GM18505 (cell line): ENCODE results near the gene CACNB4.

Experiments used
- ATAC-seq: cut with Tn5 transposase; IDR thresholded peaks from one replicate; pipeline ENCODE4 v1.9.1; 2021; ENCODE audit not compliant: unreplicated experiment
- POLR2A ChIP-seq: IDR thresholded peaks from 4 replicates; pipeline ENCODE4 v1.6.1; 2011; ENCODE audit warnings: borderline replicate concordance; ENCODE audit not compliant: insufficient read depth, insufficient read length; ENCODE audit errors: extremely low read depth

Gene CACNB4

DNA sequence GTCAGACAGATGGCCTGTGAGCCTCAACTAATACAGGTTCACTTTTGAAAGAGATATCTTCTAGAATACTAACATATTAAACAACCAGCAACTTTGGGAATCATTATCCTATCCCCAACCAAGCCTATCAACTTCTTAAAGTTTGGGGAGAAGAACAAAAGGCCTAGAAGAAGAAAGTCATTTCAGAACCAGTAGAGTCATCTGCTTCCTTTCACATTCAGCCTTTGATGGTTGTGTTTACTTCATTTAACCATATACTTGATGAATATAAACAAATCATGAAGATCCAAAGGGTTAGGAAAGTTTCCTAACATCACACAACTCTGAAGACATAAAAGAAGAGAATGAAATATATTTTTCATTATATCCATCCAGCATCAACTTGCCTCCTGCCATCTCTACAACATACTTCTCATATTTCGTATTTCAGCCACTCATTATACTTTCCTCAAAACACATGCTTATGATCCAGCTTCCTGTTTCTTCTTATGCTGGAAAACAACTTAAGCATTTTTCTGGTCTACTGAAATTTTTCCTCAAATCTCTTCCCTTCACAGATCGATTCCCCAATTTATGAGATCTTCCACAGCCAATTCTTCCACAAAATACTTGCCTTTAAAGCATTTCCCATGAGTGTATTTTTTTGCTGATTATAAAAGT lies 114.3 kb downstream of the CACNB4 start:
- ATAC-seq: no peak
- no peak for TF ChIP-seq POLR2A

DNA sequence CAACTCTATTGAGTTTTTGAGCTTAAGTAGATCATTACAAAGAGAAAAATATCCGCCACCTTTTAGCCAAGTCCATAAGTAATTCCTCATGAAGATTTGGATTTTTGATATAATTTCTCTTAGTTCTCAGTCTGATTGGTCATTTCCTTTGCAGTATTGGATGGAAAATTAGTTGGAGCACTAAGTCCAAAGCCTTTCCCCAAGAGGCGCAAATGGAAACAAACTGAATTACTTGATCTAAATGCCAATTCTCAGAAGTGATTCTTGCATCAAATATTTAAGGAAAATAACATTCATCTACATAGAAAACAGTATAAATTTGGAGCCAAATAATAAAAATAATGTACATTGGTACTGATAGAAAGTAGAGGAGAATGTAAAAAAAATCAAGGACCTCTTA lies 115.6 kb downstream of the CACNB4 start:
- no peak for ATAC-seq
- TF ChIP-seq POLR2A: no peak

DNA sequence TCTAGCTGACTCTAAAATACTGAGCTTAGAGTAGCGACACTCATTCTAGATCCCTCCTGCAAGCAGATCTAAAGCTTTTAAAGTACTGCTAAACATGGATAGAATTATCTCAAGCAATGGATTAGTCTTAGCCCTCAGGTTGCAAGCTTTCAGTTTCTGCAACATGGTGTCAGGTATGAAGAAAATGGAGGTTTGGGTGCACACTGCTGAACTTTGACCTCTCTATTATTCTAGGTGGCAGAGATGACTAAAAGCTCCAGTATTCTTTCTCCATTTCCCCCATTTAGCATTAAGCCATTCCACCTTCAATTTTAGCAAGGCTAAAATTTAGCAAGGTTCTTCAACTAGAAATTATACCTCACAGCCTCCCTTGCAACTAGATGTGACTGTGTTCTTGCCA lies 117.0 kb downstream of the CACNB4 start:
- ATAC-seq: no peak
- no peak for TF ChIP-seq POLR2A

DNA sequence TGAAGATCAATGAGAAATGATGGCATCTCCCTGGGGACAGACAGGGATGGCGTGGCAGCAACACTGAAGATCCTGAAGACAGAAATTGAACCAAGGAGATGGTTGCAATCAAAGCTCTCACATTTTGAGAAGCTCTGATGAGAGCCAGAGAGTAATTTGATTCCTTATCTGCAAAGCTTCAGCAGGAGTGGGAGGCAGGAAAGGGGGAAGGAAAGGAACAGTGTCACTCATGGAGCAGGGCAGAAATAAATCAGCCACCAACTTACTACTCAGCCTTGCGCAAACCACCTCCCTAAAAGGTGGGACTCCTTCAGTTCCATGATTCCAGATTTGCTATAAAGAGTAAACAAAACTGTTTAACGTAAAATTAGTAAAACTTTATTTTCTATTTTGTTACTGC lies 119.2 kb downstream of the CACNB4 start:
- ATAC-seq: no peak
- TF ChIP-seq POLR2A: no peak

DNA sequence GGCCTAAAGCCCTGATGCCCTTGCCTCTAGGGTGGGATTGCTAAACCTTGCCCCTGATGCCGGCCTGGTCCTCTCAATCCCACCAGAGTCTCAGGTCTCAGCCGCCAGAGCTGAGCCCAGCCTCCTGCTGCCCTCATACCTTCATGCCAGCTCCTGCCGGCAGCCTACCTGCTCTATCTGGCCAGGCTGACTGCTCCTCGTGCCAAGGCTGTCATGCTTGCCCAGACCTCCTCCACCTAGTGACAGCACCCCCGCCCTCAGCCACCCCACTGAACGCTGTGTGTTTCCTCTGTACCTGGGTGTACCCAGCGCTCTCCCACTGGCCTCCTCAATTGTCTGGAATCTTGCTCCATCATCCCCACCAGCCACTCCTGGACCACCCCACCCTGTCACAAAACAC lies 120.1 kb downstream of the CACNB4 start:
- no peak for ATAC-seq
- no peak for TF ChIP-seq POLR2A

DNA sequence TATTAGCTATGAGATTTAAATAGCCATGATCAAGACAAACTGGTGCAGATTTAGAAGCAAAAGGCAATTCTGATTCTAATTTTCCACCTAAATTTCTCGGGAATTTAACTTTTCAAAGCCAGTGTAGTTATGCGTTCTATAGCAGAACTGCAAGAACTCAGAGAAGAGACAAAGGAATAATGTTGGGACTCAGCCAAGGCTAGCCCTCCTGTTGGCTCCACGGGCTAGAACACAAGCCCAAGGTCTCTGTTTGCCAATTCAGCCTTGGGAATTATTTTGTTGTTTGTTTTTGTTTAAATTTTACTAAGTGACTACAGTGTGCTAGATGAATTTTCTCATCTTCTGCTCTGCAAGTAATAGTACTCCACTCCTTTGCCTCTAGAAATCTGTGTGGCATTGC lies 121.2 kb downstream of the CACNB4 start:
- no peak for TF ChIP-seq POLR2A
- ATAC-seq: no peak

DNA sequence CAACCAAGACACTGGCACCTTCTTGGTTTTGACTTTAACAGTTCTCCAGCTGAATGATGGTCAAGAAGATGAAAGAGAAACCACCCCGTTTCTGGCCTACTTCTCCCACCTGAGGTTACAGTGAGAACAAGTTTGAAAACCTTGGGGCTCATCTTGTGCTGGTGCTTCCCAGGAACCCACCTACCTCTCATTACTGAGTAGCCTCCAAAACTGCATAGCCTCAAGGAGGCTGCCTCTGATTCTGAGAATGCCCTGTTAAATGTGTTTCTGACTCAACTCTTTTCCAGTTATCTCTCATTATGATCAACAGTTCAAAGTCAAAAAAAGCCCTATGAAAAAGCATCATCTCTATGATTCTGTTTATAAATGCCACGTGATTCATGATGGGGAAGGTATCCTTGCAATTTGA lies 121.9 kb downstream of the CACNB4 start:
- no peak for TF ChIP-seq POLR2A

DNA sequence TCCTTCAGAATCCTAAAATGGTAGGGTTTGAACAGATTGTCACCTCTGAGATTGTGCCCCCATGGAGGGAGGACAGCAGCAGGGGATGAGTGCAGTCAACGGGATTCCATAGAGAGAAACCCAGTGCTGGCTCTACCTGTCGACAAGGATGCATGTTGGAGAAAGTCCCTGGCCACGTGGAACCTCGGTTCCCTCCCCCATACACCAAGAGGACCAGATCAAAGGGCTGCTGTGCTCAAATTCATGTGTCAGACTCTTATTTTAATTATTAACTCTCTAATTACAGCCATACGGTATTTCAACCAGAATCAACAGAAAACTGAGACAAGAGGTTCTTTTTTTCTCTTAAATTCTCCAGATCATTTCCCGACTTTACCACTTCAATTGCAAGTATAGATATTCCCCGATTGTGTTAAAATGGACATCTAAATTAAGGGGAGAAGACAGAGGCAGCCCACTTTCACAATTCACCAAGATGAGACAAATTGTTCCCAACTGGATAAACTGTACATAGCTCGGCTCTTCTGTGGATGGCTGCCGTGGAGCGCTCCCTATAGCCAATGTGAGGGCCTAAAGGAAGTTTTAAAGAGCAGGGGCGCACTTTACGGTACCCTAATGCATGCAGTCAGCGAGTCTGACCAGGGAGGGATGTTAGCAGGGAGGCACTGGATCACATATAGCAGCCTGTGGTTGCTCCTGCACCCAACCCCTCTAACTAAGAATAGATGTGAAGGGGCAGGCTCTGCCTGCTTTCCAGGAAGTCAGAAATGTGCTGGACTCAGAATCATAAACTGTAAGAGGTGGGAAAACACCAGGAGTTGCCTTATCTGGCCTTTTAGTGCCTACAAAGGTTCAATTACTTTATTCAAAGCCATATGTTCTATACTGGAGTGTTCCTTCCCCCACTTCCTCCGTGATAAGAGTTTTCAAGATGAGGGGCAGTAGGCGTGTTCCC lies 123.1 kb downstream of the CACNB4 start:
- ATAC-seq: no peak
- TF ChIP-seq POLR2A: no peak

More for the DNA sequence above, 121.9 kb downstream of the CACNB4 start:
- peak; percentile 63 for ATAC-seq

DNA sequence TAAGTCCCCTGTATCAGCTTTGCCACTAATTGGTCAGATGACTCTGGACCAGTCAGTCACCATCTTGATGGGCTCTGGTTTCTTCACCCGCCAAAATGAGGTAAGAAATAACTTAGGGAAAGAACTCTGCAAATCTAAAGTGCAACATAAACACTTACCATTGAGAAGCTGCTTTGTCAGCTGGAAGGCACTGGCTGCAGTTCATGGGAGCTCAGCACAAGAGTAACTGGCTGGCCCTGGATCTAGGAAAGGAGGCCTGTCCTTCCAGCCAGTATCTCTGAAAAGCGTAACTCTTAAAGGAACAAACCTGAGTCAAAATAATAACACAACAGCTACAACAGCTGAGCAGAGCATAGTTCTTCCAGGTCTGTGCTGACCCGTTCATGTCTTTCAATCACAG lies 123.9 kb downstream of the CACNB4 start:
- TF ChIP-seq POLR2A: no peak
- ATAC-seq: no peak

DNA sequence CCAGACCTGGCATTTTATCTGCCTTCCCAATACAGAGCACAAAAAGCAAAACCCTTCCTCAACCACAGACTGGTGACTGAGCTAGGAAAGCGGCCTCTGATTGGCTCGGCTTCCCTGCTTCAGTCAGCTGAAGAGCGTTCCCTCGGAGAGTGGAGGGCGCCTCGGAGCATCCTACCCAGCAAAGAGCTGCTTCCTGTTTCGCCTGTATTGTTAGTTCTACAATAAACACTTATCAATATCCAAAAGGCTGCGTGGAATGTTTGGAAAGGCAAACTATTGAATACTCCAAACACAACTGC lies 125.0 kb downstream of the CACNB4 start:
- no peak for ATAC-seq
- no peak for TF ChIP-seq POLR2A

DNA sequence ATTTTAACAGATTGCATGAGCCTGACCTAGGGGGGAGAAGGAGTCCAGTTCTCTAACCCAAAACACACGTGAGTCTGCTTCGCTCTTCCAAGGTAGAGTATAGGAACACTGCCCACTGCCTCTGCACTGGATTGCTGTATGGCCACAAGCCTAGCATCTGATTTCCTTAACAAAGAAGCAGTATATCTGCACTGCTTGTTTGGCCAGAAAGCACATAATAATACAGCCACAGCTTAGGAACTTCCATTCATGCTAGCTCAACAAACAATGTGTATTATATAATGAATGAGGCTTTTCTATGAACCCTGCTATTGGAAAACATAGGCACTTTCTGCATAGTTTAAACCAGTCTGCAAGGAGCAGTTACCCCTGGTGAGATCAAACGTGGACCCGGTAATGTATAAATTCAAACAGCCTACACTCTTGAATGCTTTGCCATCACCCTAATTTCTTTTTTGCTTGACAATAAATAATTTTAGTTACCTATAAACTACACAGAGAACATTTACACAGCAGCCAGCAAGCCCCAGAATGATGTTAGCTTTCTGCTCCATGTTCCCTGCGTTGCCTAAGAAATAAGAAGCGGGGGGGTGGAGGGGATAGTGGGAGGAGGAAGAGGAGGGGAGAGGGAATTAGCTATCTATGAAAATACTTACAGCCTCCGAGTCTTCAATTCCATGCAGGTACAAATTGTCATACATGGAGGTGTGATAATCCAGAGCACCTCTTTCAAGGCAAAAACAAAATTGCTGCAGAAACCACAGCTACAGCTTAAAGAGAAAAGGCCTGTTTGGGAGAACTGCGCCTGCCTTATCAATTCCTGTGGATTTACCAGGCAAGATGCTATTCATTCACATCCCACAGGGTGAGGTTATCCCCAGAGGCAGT lies 125.6 kb downstream of the CACNB4 start:
- no peak for ATAC-seq
- TF ChIP-seq POLR2A: no peak

DNA sequence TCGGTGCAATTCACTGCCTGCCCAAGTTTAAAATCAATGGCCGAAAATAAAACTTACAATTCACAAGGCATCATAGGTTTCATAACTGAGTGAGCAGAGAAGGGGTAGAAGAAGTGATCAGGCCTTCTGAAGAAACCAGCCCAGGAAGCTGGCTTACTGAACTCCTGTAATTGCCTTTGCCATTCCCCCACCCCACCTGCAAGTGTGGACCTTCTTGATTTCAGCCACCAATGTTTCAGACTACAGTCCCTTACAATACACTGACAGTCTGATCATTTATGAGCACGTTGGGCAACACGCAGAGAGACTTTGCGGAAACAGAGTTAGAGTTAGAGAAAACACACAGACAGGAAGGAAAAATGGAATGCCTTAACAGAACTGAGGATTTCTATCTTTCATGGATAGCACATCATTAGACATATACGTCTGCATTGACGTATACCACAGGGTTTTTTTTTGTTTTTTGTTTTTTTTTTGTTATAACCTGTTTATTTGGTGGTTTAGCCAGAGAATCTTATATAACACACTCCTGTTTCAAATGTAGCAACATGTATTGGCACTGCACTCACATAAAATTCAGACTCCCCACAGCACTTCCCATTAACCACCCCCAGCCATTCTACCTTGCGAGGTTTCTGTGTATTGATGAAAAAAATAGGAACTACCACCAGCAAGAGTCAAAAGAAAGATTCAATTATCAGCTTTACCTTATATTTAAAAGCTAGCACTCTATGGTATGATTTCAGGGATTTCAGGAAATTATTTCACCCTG lies 126.4 kb downstream of the CACNB4 start:
- no peak for ATAC-seq

DNA sequence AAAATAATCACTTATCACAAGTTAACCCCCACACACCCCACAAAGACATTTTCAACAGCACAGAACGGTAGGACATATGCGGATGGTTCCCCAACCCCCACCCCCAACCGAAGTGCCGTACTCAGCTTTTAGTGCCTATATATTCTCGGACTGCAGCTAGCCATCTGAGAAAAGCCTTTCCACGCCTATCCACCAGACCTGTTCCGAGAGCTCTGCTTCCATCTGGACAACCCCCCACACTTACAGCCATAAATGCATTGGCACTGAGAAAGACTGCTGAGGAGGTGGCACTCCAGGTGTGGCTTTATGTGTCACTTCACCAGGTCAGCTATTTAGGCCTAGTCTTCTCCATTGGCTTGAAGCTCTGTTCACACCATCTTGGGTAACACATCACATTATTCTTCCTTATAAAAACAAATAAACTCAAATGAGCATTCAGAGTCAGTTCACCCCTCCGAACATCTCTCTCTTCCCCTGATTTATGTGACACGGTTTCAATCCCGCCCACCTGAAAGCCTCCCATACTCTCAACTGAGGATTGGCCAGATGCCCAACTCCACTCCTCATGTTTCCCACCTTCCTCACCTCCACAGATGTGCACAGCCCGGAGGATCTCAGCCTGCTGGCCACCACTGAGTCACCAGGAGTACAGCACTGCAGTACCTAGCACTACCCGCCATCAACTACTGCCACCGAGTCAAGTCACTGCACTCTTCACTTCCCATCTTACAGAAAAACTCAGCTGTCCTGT lies 127.4 kb downstream of the CACNB4 start:
- TF ChIP-seq POLR2A: no peak
- ATAC-seq: no peak

More for the DNA sequence above, 126.4 kb downstream of the CACNB4 start:
- TF ChIP-seq POLR2A: no peak
